Uterus (tissue), 2 donors: Measurements from ENCODE around the gene KCNA2.

ENCODE experiments used
- POLR2A ChIP-seq, 2 donors: fragments of 450-650 bp; IDR thresholded peaks; one replicate each; pipeline ENCODE4 v1.6.1; 2016; ENCODE audit warnings: antibody characterized with exemption in 2 of 2, mild to moderate bottlenecking in 1 of 2, moderate library complexity in 1 of 2
- TF ChIP-seq, protein P1 (sequence below), 4 experiments: fragments of 200-600 bp in 2 of 4; fragments of 450-650 bp in 2 of 4; sonication (generic) in 2 of 4; IDR thresholded peaks; one replicate each; pipeline ENCODE4 v1.5.1; 2016 to 2019; ENCODE audit warnings: antibody characterized with exemption in 4 of 4, mild to moderate bottlenecking in 2 of 4, moderate library complexity in 1 of 4

- TF ChIP-seq, protein P1, sequence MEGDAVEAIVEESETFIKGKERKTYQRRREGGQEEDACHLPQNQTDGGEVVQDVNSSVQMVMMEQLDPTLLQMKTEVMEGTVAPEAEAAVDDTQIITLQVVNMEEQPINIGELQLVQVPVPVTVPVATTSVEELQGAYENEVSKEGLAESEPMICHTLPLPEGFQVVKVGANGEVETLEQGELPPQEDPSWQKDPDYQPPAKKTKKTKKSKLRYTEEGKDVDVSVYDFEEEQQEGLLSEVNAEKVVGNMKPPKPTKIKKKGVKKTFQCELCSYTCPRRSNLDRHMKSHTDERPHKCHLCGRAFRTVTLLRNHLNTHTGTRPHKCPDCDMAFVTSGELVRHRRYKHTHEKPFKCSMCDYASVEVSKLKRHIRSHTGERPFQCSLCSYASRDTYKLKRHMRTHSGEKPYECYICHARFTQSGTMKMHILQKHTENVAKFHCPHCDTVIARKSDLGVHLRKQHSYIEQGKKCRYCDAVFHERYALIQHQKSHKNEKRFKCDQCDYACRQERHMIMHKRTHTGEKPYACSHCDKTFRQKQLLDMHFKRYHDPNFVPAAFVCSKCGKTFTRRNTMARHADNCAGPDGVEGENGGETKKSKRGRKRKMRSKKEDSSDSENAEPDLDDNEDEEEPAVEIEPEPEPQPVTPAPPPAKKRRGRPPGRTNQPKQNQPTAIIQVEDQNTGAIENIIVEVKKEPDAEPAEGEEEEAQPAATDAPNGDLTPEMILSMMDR (IDR thresholded peaks at IDR 0.05), result no peak
- TF ChIP-seq POLR2A (IDR thresholded peaks at IDR 0.05), result no peak
Observed at GRCh38 chr1:110591956-110592355, 14.2 kb downstream of the KCNA2 start.
